Activated CD4-positive, alpha-beta T cell treated with anti-CD3 and anti-CD28 coated beads for 1 hour (primary cell): ENCODE results near the gene MIEN1.
A peak's percentile ranks its signal among the peaks of the same experiment; 100 is the strongest.
"Not testable (repeated sequence)": the region's sequence is repeated elsewhere in the genome, so short reads cannot be mapped to it uniquely, and the experiment has no call there.

Experiments
- DNase-seq: peaks from one replicate; pipeline ENCODE4 v3.0.0-alpha.2; 2020

MIEN1 gene

GRCh38 chr17:39730095-39730921 is at the start of gene MIEN1:
TSS of gene MIEN1 (minus strand) at chr17:39730532. CDS start at chr17:39730495, 37 bp downstream.
- peak; percentile 90 for DNase-seq

- no peak for DNase-seq
These were observed 47.4 kb upstream of the MIEN1 start for GRCh38 chr17:39777534-39778365.

GRCh38 chr17:39776252-39776651 is 45.9 kb upstream of the MIEN1 start:
- no peak for DNase-seq

- DNase-seq: no peak
These were observed 44.7 kb upstream of the MIEN1 start for GRCh38 chr17:39775031-39775430.

- DNase-seq: no peak
These were observed 43.7 kb upstream of the MIEN1 start for GRCh38 chr17:39774047-39774446.

- no peak for DNase-seq
These were observed 42.9 kb upstream of the MIEN1 start for GRCh38 chr17:39772987-39773934.

GRCh38 chr17:39772415-39772814 is 42.1 kb upstream of the MIEN1 start:
- no peak for DNase-seq

- peak; percentile 43 for DNase-seq
These were observed 39.7 kb upstream of the MIEN1 start for GRCh38 chr17:39769974-39770587.

GRCh38 chr17:39767147-39767546 is 36.8 kb upstream of the MIEN1 start:
- no peak for DNase-seq

GRCh38 chr17:39765766-39766165 is 35.4 kb upstream of the MIEN1 start:
- DNase-seq: no peak

GRCh38 chr17:39765175-39765574 is 34.8 kb upstream of the MIEN1 start:
- DNase-seq: no peak

GRCh38 chr17:39764171-39764570 is 33.8 kb upstream of the MIEN1 start:
- DNase-seq: not testable (repeated sequence)

GRCh38 chr17:39763051-39763820 is 32.9 kb upstream of the MIEN1 start:
- DNase-seq: no peak

GRCh38 chr17:39761861-39762496 is 31.6 kb upstream of the MIEN1 start:
- no peak for DNase-seq

GRCh38 chr17:39759204-39759603 is 28.9 kb upstream of the MIEN1 start:
- DNase-seq: no peak

GRCh38 chr17:39757931-39758873 is 27.9 kb upstream of the MIEN1 start:
- no peak for DNase-seq

GRCh38 chr17:39757176-39757662 is 26.9 kb upstream of the MIEN1 start:
- DNase-seq: no peak

- DNase-seq: no peak
These were observed 26.2 kb upstream of the MIEN1 start for GRCh38 chr17:39756380-39757079.
